T-helper 2 cell treated with Interferon-gamma antibody and Interleukin-4, amounts not matched to agents 100 ng/mL and 5 ng/mL, for 36 hours (primary cell): ENCODE data around the gene RAB40C. TPM values are rescaled to one million over a fixed set of nuclear protein-coding genes. Genes with fewer than 3 reads are reported as not detected.

Experiments
- intact Hi-C: fragments of 100-400 bp; cut with micrococcal nuclease; formaldehyde crosslinking; loops from one replicate; pipeline ENCODE4 v1.15.1; 2023
- total RNA-seq: library from RNA; stranded (reverse); gene quantifications from 2 replicates; pipeline ENCODE4 v1.2.3, GENCODE V29; 2022

Gene RAB40C
- total RNA-seq, 1 donor from 2014 or later, result 13.6 TPM

- intact Hi-C loops, result no loop called here
Observed at GRCh38 chr16:610513-611381, 20.9 kb downstream of the RAB40C start.

GRCh38 chr16:615122-615521 is 25.3 kb downstream of the RAB40C start:
- intact Hi-C loops, result no loop called here

GRCh38 chr16:616733-617586 is 27.1 kb downstream of the RAB40C start:
- intact Hi-C loops, result no loop called here

GRCh38 chr16:617855-618254 is 28.0 kb downstream of the RAB40C start:
- intact Hi-C loops, result no loop called here

GRCh38 chr16:619476-620100 is 29.7 kb downstream of the RAB40C start:
- intact Hi-C loops, result no loop called here

- intact Hi-C loops, result no loop called here
Observed at GRCh38 chr16:620700-621525, 31.0 kb downstream of the RAB40C start.

GRCh38 chr16:621526-622105 is 31.8 kb downstream of the RAB40C start:
- intact Hi-C loops, result no loop called here

GRCh38 chr16:622920-623280 is 33.0 kb downstream of the RAB40C start:
- intact Hi-C loops, result no loop called here

- intact Hi-C loops, result no loop called here
Observed at GRCh38 chr16:624526-625070, 34.7 kb downstream of the RAB40C start.

GRCh38 chr16:625117-625976 is 35.5 kb downstream of the RAB40C start:
- intact Hi-C loops, result no loop called here

GRCh38 chr16:625977-626765 is 36.3 kb downstream of the RAB40C start:
- intact Hi-C loops, result no loop called here

GRCh38 chr16:626787-627453 is 37.1 kb downstream of the RAB40C start:
- intact Hi-C loops, result no loop called here

- intact Hi-C loops, result no loop called here
Observed at GRCh38 chr16:627454-628239, 37.8 kb downstream of the RAB40C start.

- intact Hi-C loops, result no loop called here
Observed at GRCh38 chr16:628321-629061, 38.6 kb downstream of the RAB40C start.

GRCh38 chr16:629185-629832 is 39.4 kb downstream of the RAB40C start:
- intact Hi-C loops, result no loop called here

- intact Hi-C loops, result no loop called here
Observed at GRCh38 chr16:629833-630248, 40.0 kb downstream of the RAB40C start.
